Left ventricle myocardium inferior (tissue), 1 donor: ENCODE results near the gene B3GAT1. TPM values are rescaled to one million over a fixed set of nuclear protein-coding genes. Genes with fewer than 3 reads are reported as not detected.
A peak's percentile ranks its signal among the peaks of the same experiment; 100 is the strongest.

Experiments used
- DNase-seq: peaks from one replicate; pipeline ENCODE4 v3.0.0-alpha.2; 2020
- H3K27ac ChIP-seq: fragments of 200-600 bp; replicated peaks from 2 replicates; pipeline ENCODE4 v1.8.0; 2021
- H3K27me3 ChIP-seq: fragments of 200-600 bp; 2 replicates; pipeline ENCODE4 v1.8.0; 2021; ENCODE audit warnings: low read depth
- H3K36me3 ChIP-seq: fragments of 200-600 bp; 2 replicates; pipeline ENCODE4 v1.8.0; 2021
- H3K4me1 ChIP-seq: fragments of 200-600 bp; 2 replicates; pipeline ENCODE4 v1.8.0; 2021
- H3K4me3 ChIP-seq: fragments of 200-600 bp; 2 replicates; pipeline ENCODE4 v1.8.0; 2021; ENCODE audit warnings: mild to moderate bottlenecking, moderate library complexity
- H3K9me3 ChIP-seq: fragments of 200-600 bp; replicated peaks from 2 replicates; pipeline ENCODE4 v1.8.0; 2021
- intact Hi-C: fragments of 100-400 bp; cut with micrococcal nuclease; formaldehyde crosslinking; loops from one replicate; pipeline ENCODE4 v1.11.0; 2022
- total RNA-seq: library from RNA; stranded (reverse); fragmentation: NEBNext Ultra II Directional; extraction: Animal tissue kit (Norgen Biotek cat#: 25700); gene quantifications from one replicate; pipeline ENCODE4 v1.2.1, GENCODE V29; 2021
- TF ChIP-seq, protein P1 (sequence below): fragments of 200-600 bp; IDR thresholded peaks from 2 replicates; pipeline ENCODE4 v1.8.0; 2021; ENCODE audit warnings: antibody characterized with exemption, mild to moderate bottlenecking, borderline replicate concordance
- donor health status: DM: no; HTN: yes; CAD: no; lungs with severe emphysema.

The B3GAT1 gene
- total RNA-seq, 1 donor from 2014 or later = 0.08 TPM

DNA sequence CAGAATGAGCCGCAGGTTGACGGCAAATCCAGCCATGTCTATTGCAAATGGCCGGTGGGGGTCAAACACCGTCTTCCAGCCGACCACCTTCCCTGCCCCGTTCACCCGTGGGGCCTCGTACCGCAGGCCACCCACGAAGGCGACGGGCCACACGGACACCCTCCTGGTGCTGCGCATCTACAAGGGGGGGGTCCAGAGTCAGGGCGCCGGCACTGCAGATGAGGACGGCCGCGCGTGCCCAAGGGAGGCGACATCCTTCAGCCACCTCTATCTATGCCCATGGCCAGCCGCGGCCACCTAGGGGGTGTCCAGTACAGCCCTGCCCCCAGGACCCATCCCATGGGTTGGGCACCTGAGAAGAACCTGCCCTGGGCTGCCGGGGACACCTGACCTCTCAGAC is 29.2 kb downstream of the B3GAT1 start:
- intact Hi-C loops = no loop called here
- Histone ChIP-seq H3K4me3 (no peak overlapping the region), H3K4me1 (no peaks in the 10 kb centered on the region), H3K9me3 (no peaks in the 10 kb centered on the region), H3K27ac (no peak overlapping the region), H3K36me3 (no peaks in the 10 kb centered on the region), H3K27me3 (peaks cover 94% of the 10 kb centered on the region)
- DNase-seq = no peak
- TF ChIP-seq, protein P1, sequence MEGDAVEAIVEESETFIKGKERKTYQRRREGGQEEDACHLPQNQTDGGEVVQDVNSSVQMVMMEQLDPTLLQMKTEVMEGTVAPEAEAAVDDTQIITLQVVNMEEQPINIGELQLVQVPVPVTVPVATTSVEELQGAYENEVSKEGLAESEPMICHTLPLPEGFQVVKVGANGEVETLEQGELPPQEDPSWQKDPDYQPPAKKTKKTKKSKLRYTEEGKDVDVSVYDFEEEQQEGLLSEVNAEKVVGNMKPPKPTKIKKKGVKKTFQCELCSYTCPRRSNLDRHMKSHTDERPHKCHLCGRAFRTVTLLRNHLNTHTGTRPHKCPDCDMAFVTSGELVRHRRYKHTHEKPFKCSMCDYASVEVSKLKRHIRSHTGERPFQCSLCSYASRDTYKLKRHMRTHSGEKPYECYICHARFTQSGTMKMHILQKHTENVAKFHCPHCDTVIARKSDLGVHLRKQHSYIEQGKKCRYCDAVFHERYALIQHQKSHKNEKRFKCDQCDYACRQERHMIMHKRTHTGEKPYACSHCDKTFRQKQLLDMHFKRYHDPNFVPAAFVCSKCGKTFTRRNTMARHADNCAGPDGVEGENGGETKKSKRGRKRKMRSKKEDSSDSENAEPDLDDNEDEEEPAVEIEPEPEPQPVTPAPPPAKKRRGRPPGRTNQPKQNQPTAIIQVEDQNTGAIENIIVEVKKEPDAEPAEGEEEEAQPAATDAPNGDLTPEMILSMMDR = no peak

- TF ChIP-seq, protein P1 = no peak
- no peaks in the 10 kb centered on the region for H3K9me3 ChIP-seq
- no peak for DNase-seq
- no peaks in the 10 kb centered on the region for H3K36me3 ChIP-seq
- no peak overlapping the region for H3K27ac ChIP-seq
- H3K4me3 ChIP-seq = no peak overlapping the region
- H3K4me1 ChIP-seq = no peaks in the 10 kb centered on the region
- intact Hi-C loops = no loop called here
- peaks cover 94% of the 10 kb centered on the region for H3K27me3 ChIP-seq
Observed at GRCh38 chr11:134382257-134382656, 29.8 kb downstream of the B3GAT1 start.

- no peak overlapping the region for H3K27ac ChIP-seq
- intact Hi-C loops = no loop called here
- H3K4me1 ChIP-seq = no peaks in the 10 kb centered on the region
- no peaks in the 10 kb centered on the region for H3K36me3 ChIP-seq
- TF ChIP-seq, protein P1 = no peak
- DNase-seq = no peak
- no peaks in the 10 kb centered on the region for H3K9me3 ChIP-seq
- H3K4me3 ChIP-seq = no peak overlapping the region
- H3K27me3 ChIP-seq = peaks cover 90% of the 10 kb centered on the region
Observed at GRCh38 chr11:134380785-134381184, 31.3 kb downstream of the B3GAT1 start.

GRCh38 chr11:134380229-134380628 is 31.8 kb downstream of the B3GAT1 start:
- peaks cover 86% of the 10 kb centered on the region for H3K27me3 ChIP-seq
- H3K9me3 ChIP-seq = no peaks in the 10 kb centered on the region
- no peak for DNase-seq
- H3K27ac ChIP-seq = no peak overlapping the region
- no peaks in the 10 kb centered on the region for H3K36me3 ChIP-seq
- intact Hi-C loops = no loop called here
- TF ChIP-seq, protein P1 = no peak
- H3K4me3 ChIP-seq = no peak overlapping the region
- no peaks in the 10 kb centered on the region for H3K4me1 ChIP-seq

- H3K27me3 ChIP-seq = peaks cover 87% of the 10 kb centered on the region
- TF ChIP-seq, protein P1 = no peak
- intact Hi-C loops = no loop called here
- no peak for DNase-seq
- H3K36me3 ChIP-seq = no peaks in the 10 kb centered on the region
- no peak overlapping the region for H3K4me3 ChIP-seq
- no peaks in the 10 kb centered on the region for H3K9me3 ChIP-seq
- H3K27ac ChIP-seq = no peak overlapping the region
- no peaks in the 10 kb centered on the region for H3K4me1 ChIP-seq
Observed at GRCh38 chr11:134379241-134379640, 32.8 kb downstream of the B3GAT1 start.

DNA sequence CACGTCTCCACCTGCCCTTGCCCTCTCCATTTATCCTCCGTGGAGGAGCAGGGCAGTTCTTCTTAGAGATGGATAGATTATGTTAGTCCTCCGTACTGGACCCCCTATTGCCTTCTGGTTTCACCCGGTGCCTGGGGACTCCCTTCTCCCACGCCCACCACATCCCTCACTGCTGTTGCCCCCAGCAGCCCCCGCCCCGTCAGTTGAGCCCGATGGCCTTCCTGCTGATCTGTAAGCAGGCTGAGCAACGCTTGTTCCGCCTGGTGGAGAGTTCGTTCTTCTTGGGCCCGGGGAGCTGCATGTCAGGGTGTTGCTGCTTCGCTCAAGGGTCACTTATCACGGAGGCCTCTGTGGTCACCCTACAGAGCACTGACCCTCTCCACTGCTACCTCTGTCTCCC is 34.2 kb downstream of the B3GAT1 start:
- Histone ChIP-seq H3K27ac (no peak overlapping the region), H3K4me1 (no peaks in the 10 kb centered on the region), H3K4me3 (no peak overlapping the region), H3K36me3 (no peaks in the 10 kb centered on the region), H3K9me3 (no peaks in the 10 kb centered on the region), H3K27me3 (peaks cover 82% of the 10 kb centered on the region)
- TF ChIP-seq, protein P1 = no peak
- DNase-seq = peak; percentile 3
- intact Hi-C loops = no loop called here
